HEK293T (cell line): ENCODE data around the gene ECSIT.
A peak's percentile ranks its signal among the peaks of the same experiment; 100 is the strongest.

Source experiments
- CTCF ChIA-PET: fragments of 350-600 bp; formaldehyde crosslinking; extraction: SDS; loops from one replicate; lab custom pipeline; 2021; ENCODE audit warnings: antibody characterized with exemption, inconsistent platforms; lab: Yijun Ruan, JAX
- POLR2A ChIA-PET: fragments of 350-600 bp; formaldehyde crosslinking; extraction: SDS; loops from one replicate; lab custom pipeline; 2020; ENCODE audit warnings: antibody characterized with exemption, inconsistent platforms; lab: Yijun Ruan, JAX
- DNase-seq: peaks from one replicate; pipeline ENCODE4 v3.0.0; 2012; ENCODE audit warnings: mixed read lengths; ENCODE audit errors: extremely low spot score
- ARNT ChIP-seq: fragments of 450-650 bp; IDR thresholded peaks from 2 replicates; pipeline ENCODE4 v1.6.1; 2017; ENCODE audit warnings: mild to moderate bottlenecking
- BHLHE40 ChIP-seq: fragments of 450-650 bp; IDR thresholded peaks from 2 replicates; pipeline ENCODE4 v1.6.1; 2016; ENCODE audit warnings: mild to moderate bottlenecking, moderate library complexity, borderline replicate concordance
- CTBP1 ChIP-seq: fragments of 450-650 bp; IDR thresholded peaks from 2 replicates; pipeline ENCODE4 v1.6.1; 2016; ENCODE audit warnings: borderline replicate concordance
- ELF4 ChIP-seq: fragments of 450-650 bp; IDR thresholded peaks from 2 replicates; pipeline ENCODE4 v1.6.1; 2017; ENCODE audit warnings: antibody characterized with exemption
- FOXA1 ChIP-seq: fragments of 450-650 bp; IDR thresholded peaks from 2 replicates; pipeline ENCODE4 v1.6.1; 2016; ENCODE audit warnings: mild to moderate bottlenecking
- FOXK2 ChIP-seq: fragments of 450-650 bp; IDR thresholded peaks from 2 replicates; pipeline ENCODE4 v1.6.1; 2016; ENCODE audit warnings: mild to moderate bottlenecking
- FOXM1 ChIP-seq: fragments of 450-650 bp; IDR thresholded peaks from 2 replicates; pipeline ENCODE4 v1.6.1; 2017; ENCODE audit warnings: mild to moderate bottlenecking, borderline replicate concordance
- HDGF ChIP-seq: fragments of 450-650 bp; IDR thresholded peaks from 2 replicates; pipeline ENCODE4 v1.6.1; 2017; ENCODE audit warnings: antibody characterized with exemption, borderline replicate concordance
- L3MBTL2 ChIP-seq: fragments of 450-650 bp; conservative IDR thresholded peaks from 2 replicates; pipeline ENCODE4 v1.6.1; 2016; ENCODE audit warnings: mild to moderate bottlenecking
- LEF1 ChIP-seq: fragments of 450-650 bp; IDR thresholded peaks from 2 replicates; pipeline ENCODE4 v1.6.1; 2017; ENCODE audit warnings: mild to moderate bottlenecking, borderline replicate concordance
- NFRKB ChIP-seq: fragments of 450-650 bp; IDR thresholded peaks from 2 replicates; pipeline ENCODE4 v1.6.1; 2016; ENCODE audit warnings: mild to moderate bottlenecking, moderate library complexity
- SP1 ChIP-seq: fragments of 450-650 bp; IDR thresholded peaks from 2 replicates; pipeline ENCODE4 v1.6.1; 2017
- SUZ12 ChIP-seq: fragments of 450-650 bp; IDR thresholded peaks from 2 replicates; pipeline ENCODE4 v1.6.1; 2016; ENCODE audit warnings: mild to moderate bottlenecking
- TARDBP ChIP-seq: fragments of 450-650 bp; IDR thresholded peaks from 2 replicates; pipeline ENCODE4 v1.6.1; 2016
- ZNF384 ChIP-seq: fragments of 450-650 bp; IDR thresholded peaks from 2 replicates; pipeline ENCODE4 v1.6.1; 2016
- TF ChIP-seq, protein P1 (sequence below): fragments of 450-650 bp; IDR thresholded peaks from 2 replicates; pipeline ENCODE4 v1.6.1; 2016

Gene ECSIT

DNA sequence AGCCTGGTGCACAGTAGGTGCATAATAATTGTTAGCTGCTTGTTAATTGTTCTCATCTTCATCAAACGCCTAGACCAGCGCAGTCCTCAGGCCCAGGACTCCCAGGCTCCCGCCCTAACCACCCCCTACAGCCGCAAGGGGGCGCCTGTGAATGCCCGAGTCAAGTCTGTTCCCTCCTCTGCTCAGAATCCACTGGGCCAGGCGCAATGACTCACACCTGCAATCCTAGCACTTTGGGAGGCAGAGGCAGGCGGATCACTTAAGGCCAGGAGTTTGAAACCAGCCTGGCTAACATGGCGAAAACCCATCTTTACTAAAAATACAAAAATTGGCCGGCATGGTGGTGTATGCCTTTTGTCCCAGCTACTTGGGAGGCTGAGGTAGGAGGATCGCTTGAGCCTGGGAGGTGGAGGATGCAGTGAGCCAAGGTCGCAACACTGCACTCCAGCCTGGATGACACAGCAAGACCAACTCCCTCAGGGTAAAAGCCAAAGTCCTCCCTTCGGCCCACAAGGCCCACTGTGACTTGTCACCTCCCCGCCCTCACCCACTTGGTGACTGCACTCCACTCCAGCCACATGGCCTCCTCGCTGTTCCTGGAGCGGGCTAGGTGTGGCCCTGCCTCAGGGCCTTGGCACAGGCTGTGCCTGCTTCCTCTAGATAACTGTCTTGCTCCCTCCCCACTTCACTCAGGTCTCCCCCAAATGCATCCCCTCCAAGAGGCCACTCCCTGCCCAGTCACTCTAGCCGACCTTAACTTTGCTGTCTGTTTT lies 32.4 kb downstream of the ECSIT start:
- POLR2A ChIA-PET = no interaction called here
- CTCF ChIA-PET = interaction anchor here (0.9 kb wide), 1 partner anchor 14 kb away, joined by 4 read pairs; no protein-coding TSS in a partner anchor
- TF ChIP-seq LEF1 (no peak), ELF4 (no peak), ARNT (no peak), NFRKB (no peak), FOXM1 (no peak), BHLHE40 (no peak), L3MBTL2 (no peak), FOXK2 (no peak), SP1 (no peak), HDGF (no peak), CTBP1 (no peak), ZNF384 (no peak), SUZ12 (no peak), TARDBP (no peak), FOXA1 (no peak)
- TF ChIP-seq, protein P1, sequence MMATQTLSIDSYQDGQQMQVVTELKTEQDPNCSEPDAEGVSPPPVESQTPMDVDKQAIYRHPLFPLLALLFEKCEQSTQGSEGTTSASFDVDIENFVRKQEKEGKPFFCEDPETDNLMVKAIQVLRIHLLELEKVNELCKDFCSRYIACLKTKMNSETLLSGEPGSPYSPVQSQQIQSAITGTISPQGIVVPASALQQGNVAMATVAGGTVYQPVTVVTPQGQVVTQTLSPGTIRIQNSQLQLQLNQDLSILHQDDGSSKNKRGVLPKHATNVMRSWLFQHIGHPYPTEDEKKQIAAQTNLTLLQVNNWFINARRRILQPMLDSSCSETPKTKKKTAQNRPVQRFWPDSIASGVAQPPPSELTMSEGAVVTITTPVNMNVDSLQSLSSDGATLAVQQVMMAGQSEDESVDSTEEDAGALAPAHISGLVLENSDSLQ = no peak
- peak; percentile 80 for DNase-seq

DNA sequence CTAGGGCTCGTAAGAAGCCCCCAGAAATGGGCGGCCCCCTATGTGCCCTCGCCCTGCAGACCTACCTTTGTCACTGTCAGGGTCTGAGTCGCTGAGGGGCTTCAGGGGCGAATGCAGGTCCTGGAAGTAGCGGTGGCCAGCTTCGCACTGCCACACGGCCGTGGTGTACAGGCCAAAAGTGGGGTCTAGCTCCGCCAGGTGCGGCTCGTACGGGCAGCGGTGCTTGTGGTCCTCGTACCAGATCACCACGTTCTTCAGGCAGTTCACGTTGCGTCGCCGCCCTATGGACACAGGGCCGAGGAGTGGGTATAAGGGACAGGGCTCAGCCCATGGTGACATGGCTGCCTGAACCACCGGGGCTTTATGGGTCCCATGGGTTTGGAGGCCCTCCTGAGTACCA lies 33.0 kb downstream of the ECSIT start:
- ChIA-PET POLR2A (no interaction called here), CTCF (interaction anchor here (0.9 kb wide), 1 partner anchor 13 kb away, joined by 4 read pairs; no protein-coding TSS in a partner anchor)
- DNase-seq = no peak
- TF ChIP-seq NFRKB (no peak), BHLHE40 (no peak), SP1 (no peak), FOXM1 (no peak), SUZ12 (no peak), ELF4 (no peak), FOXK2 (no peak)

DNA sequence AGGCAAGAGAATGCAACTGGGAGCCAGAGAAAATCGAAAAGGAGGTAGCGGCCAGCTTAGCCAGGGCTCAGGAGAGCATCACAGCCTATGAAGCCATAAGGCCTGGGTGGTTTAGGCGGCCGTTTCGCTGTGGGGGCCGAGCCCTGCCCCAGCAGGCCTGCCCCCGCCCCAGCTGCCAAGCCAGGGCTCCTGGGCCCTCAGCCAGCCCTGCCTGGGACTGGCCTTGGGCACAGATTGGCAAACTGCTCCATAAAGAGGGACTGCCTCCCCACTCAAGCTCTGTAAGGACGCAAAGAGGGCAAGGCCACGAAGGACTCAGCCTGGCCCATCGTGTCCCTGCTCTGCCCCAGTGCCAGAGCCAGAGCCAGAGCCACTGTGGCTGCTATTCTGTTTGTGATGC lies 33.5 kb downstream of the ECSIT start:
- POLR2A ChIA-PET = no interaction called here
- CTCF ChIA-PET = no interaction called here

GRCh38 chr19:11494634-11495285 lies 34.2 kb downstream of the ECSIT start:
- TF ChIP-seq ZNF384 (no peak), FOXM1 (no peak), ELF4 (no peak), HDGF (no peak), TARDBP (no peak), CTBP1 (no peak), ARNT (no peak), SP1 (no peak), FOXK2 (no peak), FOXA1 (no peak), SUZ12 (no peak), L3MBTL2 (no peak), LEF1 (no peak), BHLHE40 (no peak), NFRKB (no peak)
- TF ChIP-seq, protein P1 = no peak
- CTCF ChIA-PET = interaction anchor here (1.6 kb wide), 1 partner anchor 12 kb away, joined by 5 read pairs; no protein-coding TSS in a partner anchor
- POLR2A ChIA-PET = no interaction called here
- no peak for DNase-seq

More for the DNA sequence above, 33.5 kb downstream of the ECSIT start:
- DNase-seq = no peak
- TF ChIP-seq SUZ12 = no peak
- TF ChIP-seq HDGF = no peak
- TF ChIP-seq BHLHE40 = no peak
- TF ChIP-seq ELF4 = no peak
- TF ChIP-seq ARNT = no peak
- TF ChIP-seq, protein P1 = no peak

DNA sequence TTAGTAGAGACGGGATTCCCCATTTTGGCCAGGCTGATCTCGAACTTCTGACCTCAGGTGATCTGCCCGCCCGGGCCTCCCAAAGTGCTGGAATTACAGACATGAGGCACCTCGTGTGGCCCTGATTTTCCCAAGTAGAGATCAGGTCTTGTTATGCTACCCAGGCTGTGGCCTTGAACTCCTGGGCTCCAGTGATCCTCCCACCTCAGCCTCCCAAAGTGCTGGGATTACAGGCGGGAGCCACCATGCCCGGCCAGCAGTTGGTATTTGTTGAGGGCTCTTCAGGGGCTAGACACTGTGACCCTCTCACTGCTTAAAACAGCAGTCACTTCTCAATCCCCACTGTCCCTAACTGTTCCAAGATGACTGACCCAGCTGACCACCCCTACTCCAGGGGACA lies 39.6 kb downstream of the ECSIT start:
- POLR2A ChIA-PET = no interaction called here
- CTCF ChIA-PET = no interaction called here
- no peak for DNase-seq
- TF ChIP-seq CTBP1 = no peak
- no peak for TF ChIP-seq LEF1
- TF ChIP-seq L3MBTL2 = no peak
- no peak for TF ChIP-seq NFRKB
- no peak for TF ChIP-seq SUZ12
- TF ChIP-seq ARNT = no peak
- TF ChIP-seq, protein P1 = no peak
- no peak for TF ChIP-seq SP1
- no peak for TF ChIP-seq TARDBP
- no peak for TF ChIP-seq BHLHE40
- TF ChIP-seq HDGF = no peak
- TF ChIP-seq FOXA1 = no peak
- TF ChIP-seq ZNF384 = no peak
